DND-41 (cell line): Measurements from ENCODE around the gene GPS2.
A peak's percentile ranks its signal among the peaks of the same experiment; 100 is the strongest.

Experiments used
- ATAC-seq: fragments of 200-7000 bp; cut with Tn5 transposase; 3 replicates; pipeline ENCODE4 v1.9.1; 2021; ENCODE audit warnings: low read depth; ENCODE audit not compliant: insufficient read depth
- DNase-seq: peaks from one replicate; pipeline ENCODE4 v3.0.0-alpha.2; 2020
- H2AFZ ChIP-seq: 2 replicates; pipeline ENCODE4 v1.6.0; 2012; ENCODE audit warnings: low read depth, low read length
- H3K27ac ChIP-seq: 2 replicates; pipeline ENCODE4 v1.5.1; 2012; ENCODE audit warnings: low read length, inconsistent platforms
- H3K27me3 ChIP-seq: fragments of 200-600 bp; sonication (generic); 2 replicates; pipeline ENCODE4 v1.6.0; 2012; ENCODE audit warnings: low read length, mild to moderate bottlenecking, inconsistent platforms; ENCODE audit not compliant: insufficient read depth, poor library complexity
- H3K36me3 ChIP-seq: 2 replicates; pipeline ENCODE4 v1.5.1; 2012; ENCODE audit warnings: low read length, inconsistent platforms; ENCODE audit not compliant: insufficient read depth
- H3K4me1 ChIP-seq: 2 replicates; pipeline ENCODE4 v1.5.1; 2012; ENCODE audit warnings: mild to moderate bottlenecking, low read length; ENCODE audit not compliant: insufficient read depth
- H3K4me2 ChIP-seq: 2 replicates; pipeline ENCODE4 v1.6.0; 2012; ENCODE audit warnings: mild to moderate bottlenecking, moderate library complexity, low read length, inconsistent platforms; ENCODE audit not compliant: insufficient read depth
- H3K4me3 ChIP-seq, 2 experiments: fragments of 200-600 bp in 1 of 2; shearing (Covaris generic) in 1 of 2; 2 replicates each; pipeline ENCODE4 v1.5.1; 2012 to 2016; ENCODE audit warnings: inconsistent platforms in 2 of 2, low read length in 2 of 2, mild to moderate bottlenecking in 2 of 2, low read depth in 1 of 2, moderate library complexity in 1 of 2
- H3K79me2 ChIP-seq: 2 replicates; pipeline ENCODE4 v1.6.0; 2012; ENCODE audit warnings: low read length, inconsistent platforms; ENCODE audit not compliant: insufficient read depth
- H3K9ac ChIP-seq: 2 replicates; pipeline ENCODE4 v1.6.0; 2012; ENCODE audit warnings: low read depth, mild to moderate bottlenecking, inconsistent platforms, low read length, moderate library complexity
- H3K9me3 ChIP-seq: 2 replicates; pipeline ENCODE4 v1.5.1; 2012; ENCODE audit warnings: low read length, moderate library complexity, mild to moderate bottlenecking, inconsistent platforms; ENCODE audit not compliant: insufficient read depth, severe bottlenecking
- H4K20me1 ChIP-seq: 2 replicates; pipeline ENCODE4 v1.6.0; 2012; ENCODE audit warnings: low read length; ENCODE audit not compliant: insufficient read depth
- CTCF ChIP-seq: IDR thresholded peaks from 2 replicates; pipeline ENCODE4 v1.5.1; 2012; ENCODE audit warnings: borderline replicate concordance, low read length, moderate library complexity, mild to moderate bottlenecking; ENCODE audit not compliant: poor library complexity, severe bottlenecking; ENCODE audit errors: extremely low read depth
- EZH2 ChIP-seq: IDR thresholded peaks from 3 replicates; pipeline ENCODE4 v1.6.1; 2012; ENCODE audit warnings: borderline replicate concordance, low read depth, mild to moderate bottlenecking, moderate library complexity, low read length, inconsistent platforms; ENCODE audit not compliant: severe bottlenecking

Gene GPS2

GRCh38 chr17:7283471-7284216, 31.5 kb downstream of the GPS2 start:
- TF ChIP-seq EZH2 (no peak), CTCF (no peak)
- no peak overlapping the region for H3K27ac ChIP-seq
- H3K36me3 ChIP-seq: no peaks in the 10 kb centered on the region
- H3K4me1 ChIP-seq: peaks cover 27% of the 10 kb centered on the region
- H3K27me3 ChIP-seq: peaks cover 15% of the 10 kb centered on the region
- no peak for ATAC-seq
- H3K4me2 ChIP-seq: no peak overlapping the region
- no peaks in the 10 kb centered on the region for H3K9me3 ChIP-seq
- H3K9ac ChIP-seq: no peak overlapping the region
- DNase-seq: no peak
- H3K79me2 ChIP-seq: no peaks in the 10 kb centered on the region
- no peak overlapping the region for H3K4me3 ChIP-seq
- H4K20me1 ChIP-seq: no peaks in the 10 kb centered on the region
- H2AFZ ChIP-seq: no peak overlapping the region

- H3K79me2 ChIP-seq: no peaks in the 10 kb centered on the region
These were observed 32.3 kb downstream of the GPS2 start for GRCh38 chr17:7282752-7283321.

GRCh38 chr17:7281953-7282751, 33.0 kb downstream of the GPS2 start:
- Histone ChIP-seq H3K9ac (peak overlapping the region; percentile 27; the same call in 1 of the 2 replicates), H3K4me1 (peaks cover 27% of the 10 kb centered on the region), H3K4me2 (peak overlapping the region; percentile 65), H3K27me3 (peaks cover 8% of the 10 kb centered on the region), H3K4me3 (peak overlapping the region in 1 of 2 experiments; percentile 49; a peak in 2 of 4 replicates), H4K20me1 (no peaks in the 10 kb centered on the region), H2AFZ (peak overlapping the region; percentile 8; the same call in 1 of the 2 replicates), H3K9me3 (no peaks in the 10 kb centered on the region), H3K36me3 (no peaks in the 10 kb centered on the region), H3K79me2 (no peaks in the 10 kb centered on the region), H3K27ac (no peak overlapping the region)
- no peak for ATAC-seq
- no peak for DNase-seq
- TF ChIP-seq EZH2 (no peak), CTCF (no peak)

More at GRCh38 chr17:7282752-7283321, 32.3 kb downstream of the GPS2 start:
- Histone ChIP-seq H3K36me3 (no peaks in the 10 kb centered on the region), H4K20me1 (no peaks in the 10 kb centered on the region), H3K27me3 (peaks cover 13% of the 10 kb centered on the region), H3K9ac (no peak overlapping the region), H3K4me2 (no peak overlapping the region), H3K27ac (no peak overlapping the region), H3K9me3 (no peaks in the 10 kb centered on the region), H2AFZ (no peak overlapping the region), H3K4me1 (peaks cover 27% of the 10 kb centered on the region), H3K4me3 (no peak overlapping the region)
- DNase-seq (no peak), ATAC-seq (no peak)
- TF ChIP-seq CTCF: no peak
